Measurements from ENCODE around the gene ALKBH2. TPM values are rescaled to one million over a fixed set of nuclear protein-coding genes. Genes with fewer than 3 reads are reported as not detected.

ALKBH2 gene
- 30.2 and 36.8 TPM in 2 replicates for total RNA-seq

DNA sequence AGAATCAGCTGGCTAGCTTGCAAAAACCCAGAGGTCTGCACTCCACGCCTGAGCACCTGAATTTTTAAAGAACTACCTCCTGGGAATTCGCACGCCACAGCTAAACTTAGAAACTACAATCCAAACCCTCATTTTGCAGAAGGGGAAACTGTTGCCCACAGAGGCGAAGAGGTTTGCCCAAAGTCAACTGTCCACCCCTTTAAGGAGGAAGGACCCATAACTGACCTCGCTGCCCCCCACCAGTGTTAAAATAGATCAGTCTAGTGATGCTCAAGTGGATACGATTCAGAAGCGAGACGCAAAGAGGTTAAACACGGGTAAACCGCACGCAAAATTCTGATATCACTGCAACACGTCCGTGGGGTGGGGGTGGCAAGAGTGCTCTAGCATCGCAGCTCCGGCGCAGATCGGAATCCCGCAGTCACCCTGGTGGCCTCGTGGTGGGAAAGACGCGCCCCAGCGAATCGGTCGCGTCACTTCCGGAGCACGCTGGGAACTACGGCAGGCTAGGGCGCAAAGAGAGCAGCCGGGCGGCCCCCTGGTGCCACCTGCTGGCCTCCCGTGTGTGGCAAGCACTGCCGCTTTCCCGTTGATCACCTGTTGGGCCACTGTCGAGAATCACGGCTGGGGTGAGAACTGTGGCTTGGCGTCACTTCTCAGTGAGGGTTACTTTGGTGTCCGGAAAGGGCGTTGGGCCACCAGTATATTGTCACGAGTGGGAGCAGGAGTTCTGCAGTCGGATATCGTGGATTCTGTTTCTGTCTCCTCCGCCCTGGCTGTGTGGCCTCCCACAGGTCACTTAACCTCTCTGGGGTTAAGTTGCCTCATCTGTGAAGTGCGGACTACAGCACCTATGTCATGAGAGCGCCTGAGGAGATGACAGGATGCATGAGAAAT, at the start of gene ALKBH2:
Gene ALKBH2 (minus strand): TSS at position 451 of the 897 bp plus-strand sequence. CDS start 686 bp downstream, outside the sequence.
- no peak for DNase-seq (ENCODE audit: low read depth)
- Histone ChIP-seq H3K4me3 (ENCODE audit: low read depth, low read length) (peak within 1 kb of the TSS; percentile 71), H3K27me3 (ENCODE audit: control insufficient read depth, insufficient read depth, low read length) (no peaks in the 10 kb centered on the region), H3K36me3 (ENCODE audit: control insufficient read depth, insufficient read depth, low read length) (no peaks in the 10 kb centered on the region)
- TF ChIP-seq, protein P1, sequence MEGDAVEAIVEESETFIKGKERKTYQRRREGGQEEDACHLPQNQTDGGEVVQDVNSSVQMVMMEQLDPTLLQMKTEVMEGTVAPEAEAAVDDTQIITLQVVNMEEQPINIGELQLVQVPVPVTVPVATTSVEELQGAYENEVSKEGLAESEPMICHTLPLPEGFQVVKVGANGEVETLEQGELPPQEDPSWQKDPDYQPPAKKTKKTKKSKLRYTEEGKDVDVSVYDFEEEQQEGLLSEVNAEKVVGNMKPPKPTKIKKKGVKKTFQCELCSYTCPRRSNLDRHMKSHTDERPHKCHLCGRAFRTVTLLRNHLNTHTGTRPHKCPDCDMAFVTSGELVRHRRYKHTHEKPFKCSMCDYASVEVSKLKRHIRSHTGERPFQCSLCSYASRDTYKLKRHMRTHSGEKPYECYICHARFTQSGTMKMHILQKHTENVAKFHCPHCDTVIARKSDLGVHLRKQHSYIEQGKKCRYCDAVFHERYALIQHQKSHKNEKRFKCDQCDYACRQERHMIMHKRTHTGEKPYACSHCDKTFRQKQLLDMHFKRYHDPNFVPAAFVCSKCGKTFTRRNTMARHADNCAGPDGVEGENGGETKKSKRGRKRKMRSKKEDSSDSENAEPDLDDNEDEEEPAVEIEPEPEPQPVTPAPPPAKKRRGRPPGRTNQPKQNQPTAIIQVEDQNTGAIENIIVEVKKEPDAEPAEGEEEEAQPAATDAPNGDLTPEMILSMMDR (IDR thresholded peaks at IDR 0.05; ENCODE audit: insufficient read depth, low read length, poor library complexity, severe bottlenecking): peak; percentile 97

DNA sequence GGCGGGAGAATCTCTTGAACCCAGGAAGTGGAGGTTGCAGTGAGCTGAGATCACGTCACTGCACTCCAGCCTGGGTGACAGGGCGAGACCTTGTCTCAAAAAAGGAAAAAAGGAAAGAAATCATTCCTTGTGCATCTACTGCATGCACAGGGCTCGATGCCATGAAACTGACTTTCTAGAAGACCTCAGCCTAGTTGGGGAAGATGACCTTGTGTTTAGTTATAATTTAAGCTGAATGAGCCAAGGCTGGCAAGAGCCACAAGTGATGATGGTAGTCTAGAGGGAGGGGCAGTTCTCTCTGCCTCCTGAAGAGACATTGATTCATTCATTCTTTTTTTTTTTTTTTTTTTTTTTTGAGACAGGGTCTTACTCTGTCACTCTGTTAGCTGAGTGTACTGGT, 47.3 kb upstream of the ALKBH2 start:
- H3K4me3 ChIP-seq (ENCODE audit: low read depth, low read length): no peak overlapping the region
- TF ChIP-seq, protein P1 (IDR thresholded peaks at IDR 0.05; ENCODE audit: insufficient read depth, low read length, poor library complexity, severe bottlenecking): no peak
- no peaks in the 10 kb centered on the region for H3K36me3 ChIP-seq (ENCODE audit: control insufficient read depth, insufficient read depth, low read length)
- no peaks in the 10 kb centered on the region for H3K27me3 ChIP-seq (ENCODE audit: control insufficient read depth, insufficient read depth, low read length)
- DNase-seq (ENCODE audit: low read depth): no peak

DNA sequence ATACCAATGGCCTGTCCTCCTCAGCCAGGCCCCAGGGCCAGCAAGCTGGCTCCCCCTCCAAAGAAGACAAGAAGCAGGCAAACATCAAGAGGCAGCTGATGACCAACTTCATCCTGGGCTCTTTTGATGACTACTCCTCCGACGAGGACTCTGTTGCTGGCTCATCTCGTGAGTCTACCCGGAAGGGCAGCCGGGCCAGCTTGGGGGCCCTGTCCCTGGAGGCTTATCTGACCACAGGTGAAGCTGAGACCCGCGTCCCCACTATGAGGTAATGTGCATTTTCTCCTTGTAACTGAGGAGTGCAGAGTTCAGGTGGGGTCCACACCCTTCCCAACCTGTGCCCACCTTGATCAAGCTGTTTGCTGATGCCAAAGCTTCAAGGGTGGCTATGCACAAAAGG, 46.5 kb upstream of the ALKBH2 start:
- no peaks in the 10 kb centered on the region for H3K36me3 ChIP-seq (ENCODE audit: control insufficient read depth, insufficient read depth, low read length)

DNA sequence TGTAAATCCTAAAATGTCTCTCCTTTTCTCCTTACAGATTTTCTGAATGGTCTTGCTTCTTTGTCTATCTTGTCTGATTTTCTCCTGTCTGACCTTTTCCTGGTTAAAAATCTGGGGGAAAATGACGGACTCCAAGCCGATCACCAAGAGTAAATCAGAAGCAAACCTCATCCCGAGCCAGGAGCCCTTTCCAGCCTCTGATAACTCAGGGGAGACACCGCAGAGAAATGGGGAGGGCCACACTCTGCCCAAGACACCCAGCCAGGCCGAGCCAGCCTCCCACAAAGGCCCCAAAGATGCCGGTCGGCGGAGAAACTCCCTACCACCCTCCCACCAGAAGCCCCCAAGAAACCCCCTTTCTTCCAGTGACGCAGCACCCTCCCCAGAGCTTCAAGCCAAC, 46.1 kb upstream of the ALKBH2 start:
- Histone ChIP-seq H3K36me3 (ENCODE audit: control insufficient read depth, insufficient read depth, low read length) (no peaks in the 10 kb centered on the region), H3K4me3 (ENCODE audit: low read depth, low read length) (no peak overlapping the region), H3K27me3 (ENCODE audit: control insufficient read depth, insufficient read depth, low read length) (no peaks in the 10 kb centered on the region)
- TF ChIP-seq, protein P1 (IDR thresholded peaks at IDR 0.05; ENCODE audit: insufficient read depth, low read length, poor library complexity, severe bottlenecking): no peak
- DNase-seq (ENCODE audit: low read depth): no peak

More for the DNA sequence above, 46.5 kb upstream of the ALKBH2 start:
- TF ChIP-seq, protein P1 (IDR thresholded peaks at IDR 0.05; ENCODE audit: insufficient read depth, low read length, poor library complexity, severe bottlenecking): no peak
- DNase-seq (ENCODE audit: low read depth): no peak
- Histone ChIP-seq H3K4me3 (ENCODE audit: low read depth, low read length) (no peak overlapping the region), H3K27me3 (ENCODE audit: control insufficient read depth, insufficient read depth, low read length) (no peaks in the 10 kb centered on the region)

DNA sequence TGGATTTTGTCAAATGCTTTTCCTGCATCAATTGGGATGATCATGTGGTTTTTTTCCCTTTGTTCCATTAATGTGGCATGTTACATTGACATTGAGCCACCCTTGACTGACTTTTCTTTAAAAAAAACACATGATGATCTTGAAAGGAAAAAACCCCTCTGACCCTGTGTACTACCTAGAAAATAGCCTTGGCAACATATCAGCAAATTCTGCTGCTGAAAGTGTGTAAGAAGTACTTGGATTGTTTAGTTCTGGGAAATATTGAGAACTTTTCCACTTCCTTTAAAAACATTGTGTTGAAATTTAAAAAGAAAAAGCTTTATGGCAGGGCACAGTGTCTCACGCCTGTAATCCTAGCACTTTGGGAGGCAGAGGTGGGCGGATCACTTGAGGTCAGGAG, 43.8 kb upstream of the ALKBH2 start:
- no peak for DNase-seq (ENCODE audit: low read depth)
- TF ChIP-seq, protein P1 (IDR thresholded peaks at IDR 0.05; ENCODE audit: insufficient read depth, low read length, poor library complexity, severe bottlenecking): no peak
- H3K36me3 ChIP-seq (ENCODE audit: control insufficient read depth, insufficient read depth, low read length): no peaks in the 10 kb centered on the region
- H3K27me3 ChIP-seq (ENCODE audit: control insufficient read depth, insufficient read depth, low read length): no peaks in the 10 kb centered on the region
- H3K4me3 ChIP-seq (ENCODE audit: low read depth, low read length): no peak overlapping the region
